Muscle layer of colon (tissue), 2 donors: ENCODE data around the gene MACROD2.

Experiments used
- H3K27ac ChIP-seq: one replicate; pipeline ENCODE4 v1.7.0; 2013; ENCODE audit warnings: low read depth, mild to moderate bottlenecking, low read length, moderate library complexity
- H3K27me3 ChIP-seq, 2 donors: one replicate each; pipeline ENCODE4 v1.7.0; 2013; ENCODE audit warnings: low read length in 2 of 2, mild to moderate bottlenecking in 2 of 2; ENCODE audit not compliant: insufficient read depth in 2 of 2, control insufficient read depth in 1 of 2
- H3K36me3 ChIP-seq: one replicate; pipeline ENCODE4 v1.7.0; 2013; ENCODE audit warnings: mild to moderate bottlenecking, low read length; ENCODE audit not compliant: insufficient read depth
- H3K4me1 ChIP-seq: one replicate; pipeline ENCODE4 v1.7.0; 2013; ENCODE audit warnings: mild to moderate bottlenecking, low read length; ENCODE audit not compliant: insufficient read depth
- H3K4me3 ChIP-seq, 2 donors: one replicate each; pipeline ENCODE4 v1.7.0; 2013; ENCODE audit warnings: low read length in 2 of 2, low read depth in 1 of 2, mild to moderate bottlenecking in 1 of 2, moderate library complexity in 1 of 2
- H3K9ac ChIP-seq: one replicate; pipeline ENCODE4 v1.7.0; 2013; ENCODE audit warnings: low read length
- H3K9me3 ChIP-seq: one replicate; pipeline ENCODE4 v1.7.0; 2013; ENCODE audit warnings: mild to moderate bottlenecking, low read length
- donor health status: abdominal sarcoma.
- donor health status: Adenocarcinoma of cecum.

Gene MACROD2

GRCh38 chr20:14721926-14722452 is 726.7 kb downstream of the MACROD2 start:
- Histone ChIP-seq H3K27ac (no peak overlapping the region), H3K36me3 (no peaks in the 10 kb centered on the region), H3K4me3 (no peak overlapping the region), H3K4me1 (no peaks in the 10 kb centered on the region), H3K9me3 (no peaks in the 10 kb centered on the region), H3K27me3 (no peaks in the 10 kb centered on the region), H3K9ac (no peak overlapping the region)

DNA sequence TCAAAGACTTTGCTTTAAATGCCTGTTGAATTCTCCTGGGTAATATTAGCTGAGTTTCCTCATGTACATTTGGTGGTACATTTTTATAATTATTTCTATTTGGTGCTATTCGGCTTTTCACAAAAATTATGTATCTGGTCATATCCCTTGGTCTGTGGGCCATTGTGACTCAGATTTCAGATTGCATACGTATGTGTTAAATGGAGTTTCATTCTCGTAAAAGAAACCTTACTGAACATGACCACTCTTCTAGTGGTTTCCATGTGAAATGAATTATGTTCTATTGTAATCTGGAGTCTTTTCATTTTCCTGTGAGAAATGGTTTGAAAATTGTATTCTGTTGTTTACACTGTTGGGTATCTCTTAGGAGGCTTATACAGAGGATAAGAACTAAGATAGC is 728.3 kb downstream of the MACROD2 start:
- H3K4me3 ChIP-seq = no peak overlapping the region
- H3K9ac ChIP-seq = no peak overlapping the region
- no peaks in the 10 kb centered on the region for H3K27me3 ChIP-seq
- no peak overlapping the region for H3K27ac ChIP-seq
- H3K4me1 ChIP-seq = no peaks in the 10 kb centered on the region
- H3K9me3 ChIP-seq = no peaks in the 10 kb centered on the region
- H3K36me3 ChIP-seq = no peaks in the 10 kb centered on the region

DNA sequence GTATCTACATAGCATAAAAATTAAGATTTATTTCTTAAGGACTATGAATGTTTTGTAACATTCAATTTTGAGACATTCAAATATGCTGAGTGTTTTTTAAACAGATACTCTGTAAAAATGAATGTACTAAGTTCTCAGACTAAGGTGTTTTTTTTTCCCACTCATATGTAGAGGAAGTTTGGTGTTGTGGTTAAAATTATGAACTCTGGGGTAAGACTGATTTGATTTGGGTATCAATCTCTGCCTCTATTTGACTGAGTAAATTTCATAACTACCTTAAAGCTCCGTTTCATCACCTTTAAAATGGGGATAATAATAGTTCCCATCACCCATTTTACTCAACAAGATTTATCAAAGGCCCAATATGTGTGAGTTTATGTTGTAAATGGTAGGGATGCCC is 728.7 kb downstream of the MACROD2 start:
- no peaks in the 10 kb centered on the region for H3K27me3 ChIP-seq
- no peaks in the 10 kb centered on the region for H3K4me1 ChIP-seq
- no peak overlapping the region for H3K4me3 ChIP-seq
- H3K36me3 ChIP-seq = no peaks in the 10 kb centered on the region
- no peaks in the 10 kb centered on the region for H3K9me3 ChIP-seq
- H3K27ac ChIP-seq = no peak overlapping the region
- no peak overlapping the region for H3K9ac ChIP-seq

GRCh38 chr20:14724468-14724867 is 729.2 kb downstream of the MACROD2 start:
- Histone ChIP-seq H3K4me1 (no peaks in the 10 kb centered on the region), H3K27me3 (no peaks in the 10 kb centered on the region), H3K27ac (no peak overlapping the region), H3K36me3 (no peaks in the 10 kb centered on the region), H3K9me3 (no peaks in the 10 kb centered on the region), H3K9ac (no peak overlapping the region), H3K4me3 (no peak overlapping the region)

GRCh38 chr20:14726591-14726990 is 731.3 kb downstream of the MACROD2 start:
- no peaks in the 10 kb centered on the region for H3K27me3 ChIP-seq
- no peaks in the 10 kb centered on the region for H3K9me3 ChIP-seq

GRCh38 chr20:14727485-14728150 is 732.3 kb downstream of the MACROD2 start:
- H3K9me3 ChIP-seq = no peaks in the 10 kb centered on the region
- H3K27me3 ChIP-seq = no peaks in the 10 kb centered on the region
- H3K27ac ChIP-seq = no peak overlapping the region
- H3K4me3 ChIP-seq = no peak overlapping the region
- H3K9ac ChIP-seq = no peak overlapping the region
- no peaks in the 10 kb centered on the region for H3K36me3 ChIP-seq
- no peaks in the 10 kb centered on the region for H3K4me1 ChIP-seq

More at GRCh38 chr20:14726591-14726990, 731.3 kb downstream of the MACROD2 start:
- Histone ChIP-seq H3K4me1 (no peaks in the 10 kb centered on the region), H3K4me3 (no peak overlapping the region), H3K27ac (no peak overlapping the region), H3K9ac (no peak overlapping the region), H3K36me3 (no peaks in the 10 kb centered on the region)

DNA sequence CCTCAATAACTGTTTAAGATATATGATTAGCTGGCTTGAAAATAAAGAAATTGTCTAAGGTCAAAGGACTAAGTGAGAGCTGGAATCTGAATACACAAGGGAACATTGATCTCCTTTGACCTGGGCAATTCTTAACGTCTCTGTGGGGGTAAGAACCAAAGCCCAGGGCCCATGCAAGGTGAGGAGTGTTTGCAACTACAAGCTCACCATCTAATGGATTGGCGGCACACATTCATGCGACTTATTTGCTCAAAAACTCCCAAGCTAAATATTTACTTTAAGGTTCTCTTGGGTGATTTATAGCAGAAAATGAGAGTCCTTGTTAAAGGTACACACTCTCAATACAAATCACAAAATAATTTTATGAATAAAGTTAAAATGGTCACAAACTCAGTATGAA is 734.1 kb downstream of the MACROD2 start:
- Histone ChIP-seq H3K27ac (no peak overlapping the region), H3K4me1 (no peaks in the 10 kb centered on the region)

DNA sequence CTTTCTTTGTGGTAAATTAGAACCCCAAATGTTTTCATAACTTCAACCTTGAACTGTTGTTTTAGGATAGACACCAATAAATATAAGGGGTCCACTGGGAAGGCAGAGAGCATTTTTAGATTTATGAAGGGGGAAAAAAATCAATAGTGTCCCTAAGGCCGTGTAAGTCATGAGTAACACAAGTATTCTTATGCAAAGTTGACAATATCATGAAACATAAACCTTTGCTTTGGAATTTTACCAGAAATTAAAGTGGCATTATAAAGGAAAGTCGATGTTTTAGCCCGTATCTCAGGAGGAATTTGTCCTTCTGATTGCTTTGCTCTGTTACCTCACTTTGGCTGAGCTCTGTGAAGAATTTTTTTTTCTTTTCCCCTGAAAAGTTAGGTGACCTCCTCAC is 737.0 kb downstream of the MACROD2 start:
- Histone ChIP-seq H3K27me3 (no peaks in the 10 kb centered on the region), H3K4me1 (no peaks in the 10 kb centered on the region), H3K27ac (no peak overlapping the region), H3K9me3 (no peaks in the 10 kb centered on the region), H3K9ac (no peak overlapping the region), H3K36me3 (no peaks in the 10 kb centered on the region), H3K4me3 (no peak overlapping the region)

More for the DNA sequence above, 734.1 kb downstream of the MACROD2 start:
- Histone ChIP-seq H3K27me3 (no peaks in the 10 kb centered on the region), H3K4me3 (no peak overlapping the region), H3K9me3 (no peaks in the 10 kb centered on the region), H3K9ac (no peak overlapping the region), H3K36me3 (no peaks in the 10 kb centered on the region)

- Histone ChIP-seq H3K4me1 (no peaks in the 10 kb centered on the region), H3K9me3 (no peaks in the 10 kb centered on the region), H3K27me3 (no peaks in the 10 kb centered on the region), H3K4me3 (no peak overlapping the region), H3K9ac (no peak overlapping the region), H3K36me3 (no peaks in the 10 kb centered on the region), H3K27ac (no peak overlapping the region)
Observed at GRCh38 chr20:14732996-14733395, 737.7 kb downstream of the MACROD2 start.

DNA sequence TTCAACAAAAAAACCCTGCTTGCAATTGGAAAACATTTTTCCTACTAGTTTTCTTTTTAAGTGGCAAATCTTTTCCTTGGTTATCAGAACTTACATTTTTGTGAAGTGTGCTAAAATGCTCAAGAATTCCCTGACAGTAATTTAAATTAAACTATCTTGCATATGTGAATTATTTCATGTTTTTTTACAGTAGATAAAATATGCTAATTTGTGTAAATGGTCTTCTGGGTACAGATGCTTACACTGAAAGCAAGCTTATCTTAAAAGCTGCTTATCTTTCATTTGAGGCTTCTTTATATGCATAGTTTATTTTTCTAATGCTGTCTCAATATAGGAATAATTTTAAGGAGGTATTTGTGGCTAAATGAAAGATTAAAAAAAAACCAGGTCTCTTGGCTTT is 745.1 kb downstream of the MACROD2 start:
- Histone ChIP-seq H3K27ac (no peak overlapping the region), H3K9ac (no peak overlapping the region), H3K9me3 (no peaks in the 10 kb centered on the region), H3K27me3 (no peaks in the 10 kb centered on the region), H3K36me3 (no peaks in the 10 kb centered on the region), H3K4me1 (no peaks in the 10 kb centered on the region), H3K4me3 (no peak overlapping the region)

- Histone ChIP-seq H3K9me3 (no peaks in the 10 kb centered on the region), H3K4me3 (no peak overlapping the region), H3K27me3 (no peaks in the 10 kb centered on the region), H3K9ac (no peak overlapping the region), H3K4me1 (no peaks in the 10 kb centered on the region), H3K27ac (no peak overlapping the region), H3K36me3 (no peaks in the 10 kb centered on the region)
Observed at GRCh38 chr20:14741616-14742015, 746.3 kb downstream of the MACROD2 start.

DNA sequence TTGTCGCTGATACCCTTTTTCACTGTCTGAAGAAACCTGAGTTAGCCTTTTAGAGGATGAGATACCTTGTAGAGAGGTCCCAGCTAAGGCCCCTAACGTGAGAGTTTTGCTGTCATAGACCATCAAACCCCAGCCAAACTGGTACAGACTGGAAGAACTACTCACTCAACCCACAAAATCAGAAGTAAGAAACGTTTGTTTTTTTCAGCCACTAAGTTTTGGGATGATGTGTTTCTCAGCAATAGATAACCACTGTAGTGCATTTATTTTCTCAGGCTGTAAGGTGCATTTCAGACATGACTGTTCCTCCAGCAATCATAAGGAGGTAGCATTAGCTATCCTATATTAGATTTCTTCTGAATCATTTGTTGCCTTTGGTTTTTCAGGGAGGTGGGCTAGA is 749.4 kb downstream of the MACROD2 start:
- no peak overlapping the region for H3K4me3 ChIP-seq
- H3K36me3 ChIP-seq = no peaks in the 10 kb centered on the region
- no peak overlapping the region for H3K27ac ChIP-seq
- no peaks in the 10 kb centered on the region for H3K9me3 ChIP-seq
- H3K9ac ChIP-seq = no peak overlapping the region
- no peaks in the 10 kb centered on the region for H3K4me1 ChIP-seq
- no peaks in the 10 kb centered on the region for H3K27me3 ChIP-seq
